Anterior cingulate cortex (tissue), 58 donors: ENCODE measurements around the gene LEKR1.
"Not testable (repeated sequence)": the region's sequence is repeated elsewhere in the genome, so short reads cannot be mapped to it uniquely, and the experiment has no call there.

Experiments used
- DNase-seq, 58 donors: peaks; one replicate each; lab custom pipeline; 2025; lab: John Stamatoyannopoulos, UW

The LEKR1 gene

GRCh38 chr3:156803952-156804741 is 22.0 kb upstream of the LEKR1 start:
- DNase-seq: no peak

GRCh38 chr3:156806698-156807097 is 19.5 kb upstream of the LEKR1 start:
- no peak for DNase-seq

GRCh38 chr3:156808025-156808424 is 18.1 kb upstream of the LEKR1 start:
- DNase-seq: no peak

- DNase-seq: no peak
Observed at GRCh38 chr3:156811089-156811862, 14.9 kb upstream of the LEKR1 start.

DNA sequence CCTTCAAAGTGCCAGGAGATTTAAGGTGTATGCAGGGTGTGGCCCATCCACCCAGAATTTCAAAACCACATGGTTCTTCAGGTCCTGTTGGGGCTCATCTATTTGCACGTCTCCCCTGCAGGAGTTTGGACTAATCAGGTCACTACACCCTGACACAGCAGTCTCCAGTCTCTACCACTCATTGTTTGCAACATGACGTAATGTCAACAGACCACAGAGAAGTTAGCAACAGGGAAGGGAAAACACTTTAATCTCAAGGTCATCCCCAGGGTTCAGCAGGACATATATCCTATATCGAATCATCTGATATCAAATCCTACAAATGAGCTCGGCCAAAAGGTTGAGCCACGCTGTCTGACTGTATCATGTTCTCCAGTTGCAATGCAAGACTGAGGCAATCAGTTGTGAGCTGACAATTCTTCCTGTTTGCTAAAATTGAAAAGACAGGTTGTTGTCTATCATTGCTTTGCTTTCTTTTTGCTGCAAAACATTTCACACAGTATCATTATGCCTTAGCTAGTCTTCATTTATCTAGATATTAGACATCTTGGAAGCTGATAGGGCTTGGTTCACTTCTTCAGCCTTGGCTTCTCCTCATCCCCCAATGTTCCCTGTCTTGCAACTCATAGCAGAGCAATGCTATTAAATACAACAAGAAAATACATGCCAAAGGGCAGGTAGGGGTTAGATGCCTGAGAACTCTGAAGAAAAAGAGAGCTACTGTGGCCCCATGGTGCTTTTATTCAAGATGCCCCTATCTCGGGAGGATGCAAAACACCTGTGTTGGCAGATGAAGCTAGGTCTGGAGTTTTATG is 13.4 kb upstream of the LEKR1 start:
- DNase-seq: no peak

DNA sequence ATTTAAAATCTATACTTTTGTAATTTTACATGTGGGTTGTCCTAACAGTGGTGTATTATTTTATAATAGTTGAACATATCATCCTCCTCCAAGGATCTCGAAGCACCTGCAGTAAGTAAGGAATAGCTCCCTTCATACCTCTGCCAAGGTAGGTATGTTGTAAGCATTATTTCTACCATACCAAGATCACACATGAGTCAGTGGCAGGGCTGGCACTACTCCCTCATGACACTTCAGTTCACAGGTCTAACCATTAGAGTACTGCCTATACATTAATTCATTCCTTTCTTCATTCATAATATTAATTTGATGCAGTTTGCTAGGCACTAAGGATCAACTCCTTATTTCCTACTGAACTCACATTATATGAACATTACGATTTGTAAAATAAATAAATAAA is 11.9 kb upstream of the LEKR1 start:
- DNase-seq: no peak

GRCh38 chr3:156816091-156816793 is 9.9 kb upstream of the LEKR1 start:
- DNase-seq: peak in 11 of 58 donors; percentile 5 to 51 (median 47)

DNA sequence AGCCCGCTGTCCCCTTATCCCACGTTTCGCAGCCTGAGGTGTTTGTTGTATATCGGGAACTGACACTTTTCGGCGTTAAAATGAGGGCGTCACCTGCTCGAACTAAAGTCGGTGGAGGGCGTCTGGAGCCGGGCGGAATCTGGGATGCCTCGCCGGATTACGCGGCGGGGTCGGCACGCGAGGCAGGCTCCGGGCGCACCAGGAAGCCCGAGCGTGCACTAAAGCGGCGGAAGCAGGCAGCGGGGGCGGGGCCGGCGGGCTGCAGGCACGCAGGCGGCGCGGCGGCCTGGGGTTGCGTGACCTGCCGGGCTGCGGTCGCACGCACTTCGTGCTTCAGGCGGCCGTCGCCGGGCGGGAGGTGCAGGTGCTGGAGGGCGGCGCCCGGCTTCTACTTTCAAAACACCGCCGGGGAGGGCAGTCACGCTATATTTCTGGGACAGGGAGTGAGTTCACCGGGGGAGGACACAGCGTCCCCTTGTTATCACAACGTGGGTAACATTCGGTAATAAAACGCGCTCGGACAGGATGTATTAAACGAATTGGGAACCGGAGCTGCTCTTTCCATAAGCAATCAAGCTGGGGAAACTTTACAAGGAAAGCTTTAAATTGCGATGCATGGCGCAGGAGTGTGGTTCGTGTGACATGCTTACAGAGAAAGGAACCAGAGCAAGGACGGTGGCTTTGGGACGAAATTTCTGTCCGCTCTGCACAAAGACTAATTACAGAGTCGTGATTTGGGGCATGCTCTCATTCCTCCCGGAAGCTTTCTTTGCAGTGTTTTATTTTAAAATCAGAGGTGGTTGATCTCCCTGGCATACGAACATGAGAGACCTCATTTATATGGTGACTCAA is 9.1 kb upstream of the LEKR1 start:
- DNase-seq: peak in 53 of 58 donors; percentile 3 to 68 (median 46)

- DNase-seq: no peak
Observed at GRCh38 chr3:156817646-156818272, 8.4 kb upstream of the LEKR1 start.

DNA sequence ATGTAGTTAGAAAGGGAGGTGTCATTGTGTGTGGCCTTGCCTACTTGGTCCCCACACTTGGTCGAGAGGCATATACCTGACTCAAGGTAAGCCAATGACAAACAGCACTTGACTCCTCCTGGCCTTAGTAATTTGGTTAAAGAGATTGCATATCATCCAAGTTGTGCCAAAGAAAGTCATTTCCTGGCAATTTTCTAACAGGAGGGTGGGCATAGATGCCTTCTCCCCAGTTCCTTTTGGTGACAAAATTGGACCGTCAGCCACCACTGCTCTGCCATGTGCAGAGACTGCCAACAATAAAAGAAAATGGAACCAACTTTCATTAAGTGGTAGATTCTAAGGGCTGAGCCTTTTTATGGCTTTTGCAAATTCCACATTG is 7.9 kb upstream of the LEKR1 start:
- DNase-seq: no peak

GRCh38 chr3:156818890-156819289 is 7.3 kb upstream of the LEKR1 start:
- DNase-seq: no peak

- DNase-seq: no peak
Observed at GRCh38 chr3:156819842-156820691, 6.1 kb upstream of the LEKR1 start.

DNA sequence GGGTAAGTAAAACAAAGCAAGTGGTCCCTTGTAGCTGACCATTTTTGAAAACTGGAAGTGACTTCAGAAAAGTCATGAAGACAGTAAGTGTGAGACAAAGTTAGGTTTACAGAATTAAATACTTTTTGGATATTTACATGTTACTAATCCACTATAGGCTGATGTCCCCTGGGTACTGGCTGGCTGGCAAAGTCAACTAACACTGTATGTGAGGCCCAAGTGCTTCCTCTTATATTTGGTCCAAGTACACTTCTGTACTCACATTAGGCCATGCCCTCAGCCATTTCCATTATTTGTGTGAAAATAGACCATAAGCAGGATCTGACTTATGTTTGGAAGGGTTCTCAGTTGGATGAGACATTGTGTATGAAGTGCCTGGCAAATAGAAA is 5.5 kb upstream of the LEKR1 start:
- DNase-seq: no peak

GRCh38 chr3:156822626-156823260 is 3.4 kb upstream of the LEKR1 start:
- not testable (repeated sequence) for DNase-seq

DNA sequence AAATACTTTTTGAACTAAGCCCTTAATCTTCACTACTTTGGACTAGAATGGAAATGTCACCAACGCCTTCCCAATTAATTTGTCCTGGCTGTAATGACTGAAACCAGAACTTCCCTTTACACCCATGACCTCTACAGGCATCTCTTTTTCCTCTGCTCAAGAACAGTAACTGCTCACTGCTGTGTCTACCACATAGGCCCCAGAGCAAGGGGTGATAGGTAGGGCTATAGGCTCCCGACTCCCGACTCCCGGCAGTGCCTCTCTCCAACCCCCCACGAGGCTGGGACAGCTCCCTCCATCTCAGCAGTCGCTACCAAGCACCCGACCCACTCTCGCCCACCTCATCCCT is 384 bp upstream of the LEKR1 start:
- peak in 4 of 58 donors; percentile 52 to 67 (median 62) for DNase-seq

GRCh38 chr3:156826896-156827882 is 1.0 kb downstream of the LEKR1 start:
- DNase-seq: peak in 2 of 58 donors; percentile 37 to 39
